Trophoblast cell (in vitro differentiated cells and primary cell): Measurements from ENCODE around the gene ARHGAP8.

Experiments used
- DNase-seq, 2 donors: peaks; one replicate each; pipeline ENCODE4 v3.0.0-alpha.2; 2016
- H2AFZ ChIP-seq: 2 replicates; pipeline ENCODE4 v1.6.1; 2013; ENCODE audit warnings: low read length, moderate library complexity, mild to moderate bottlenecking; ENCODE audit not compliant: insufficient read depth, poor library complexity
- H2AK5ac ChIP-seq: 2 replicates; pipeline ENCODE4 v1.6.1; 2013; ENCODE audit warnings: mild to moderate bottlenecking, low read length
- H2BK120ac ChIP-seq: 2 replicates; pipeline ENCODE4 v1.6.1; 2013; ENCODE audit warnings: low read length, mild to moderate bottlenecking, moderate library complexity; ENCODE audit not compliant: insufficient read depth, poor library complexity
- H2BK12ac ChIP-seq: 2 replicates; pipeline ENCODE4 v1.6.1; 2013; ENCODE audit warnings: mild to moderate bottlenecking, low read length, moderate library complexity
- H2BK5ac ChIP-seq: 2 replicates; pipeline ENCODE4 v1.6.1; 2013; ENCODE audit warnings: low read length, low read depth, moderate library complexity, mild to moderate bottlenecking; ENCODE audit not compliant: poor library complexity
- H3K14ac ChIP-seq: 2 replicates; pipeline ENCODE4 v1.6.1; 2013; ENCODE audit warnings: mild to moderate bottlenecking, low read length
- H3K18ac ChIP-seq: 2 replicates; pipeline ENCODE4 v1.6.1; 2013; ENCODE audit warnings: mild to moderate bottlenecking, low read length
- H3K23ac ChIP-seq: 2 replicates; pipeline ENCODE4 v1.6.1; 2013; ENCODE audit warnings: low read length
- H3K27ac ChIP-seq: 2 replicates; pipeline ENCODE4 v1.5.1; 2013; ENCODE audit warnings: low read depth, mild to moderate bottlenecking, inconsistent platforms, low read length, moderate library complexity
- H3K27me3 ChIP-seq: 2 replicates; pipeline ENCODE4 v1.6.1; 2013; ENCODE audit warnings: inconsistent platforms, mild to moderate bottlenecking, low read length, moderate library complexity; ENCODE audit not compliant: insufficient read depth
- H3K36me3 ChIP-seq, 2 experiments: 1 replicate in 1 of 2; 2 replicates in 1 of 2; pipeline ENCODE4 v1.6.1; 2013; ENCODE audit warnings: low read length in 2 of 2, mild to moderate bottlenecking in 2 of 2, moderate library complexity in 1 of 2; ENCODE audit not compliant: insufficient read depth in 2 of 2, control insufficient read depth in 1 of 2
- H3K4ac ChIP-seq: 2 replicates; pipeline ENCODE4 v1.6.1; 2013; ENCODE audit warnings: low read depth, mild to moderate bottlenecking, low read length, moderate library complexity
- H3K4me1 ChIP-seq, 2 experiments: 1 replicate in 1 of 2; 2 replicates in 1 of 2; pipeline ENCODE4 v1.6.1; 2013; ENCODE audit warnings: low read length in 2 of 2, mild to moderate bottlenecking in 2 of 2, moderate library complexity in 1 of 2; ENCODE audit not compliant: insufficient read depth in 2 of 2, control insufficient read depth in 1 of 2
- H3K4me2 ChIP-seq: 2 replicates; pipeline ENCODE4 v1.6.1; 2013; ENCODE audit warnings: inconsistent platforms, mild to moderate bottlenecking, low read length, moderate library complexity
- H3K4me3 ChIP-seq: 2 replicates; pipeline ENCODE4 v1.5.1; 2013; ENCODE audit warnings: mild to moderate bottlenecking, low read depth, low read length, inconsistent platforms
- H3K79me1 ChIP-seq: one replicate; pipeline ENCODE4 v1.6.1; 2013; ENCODE audit warnings: low read length
- H3K79me2 ChIP-seq: 2 replicates; pipeline ENCODE4 v1.6.1; 2013; ENCODE audit warnings: low read length, mild to moderate bottlenecking; ENCODE audit not compliant: control insufficient read depth, insufficient read depth, poor library complexity
- H3K9ac ChIP-seq: 2 replicates; pipeline ENCODE4 v1.6.1; 2013; ENCODE audit warnings: mild to moderate bottlenecking, low read length
- H3K9me3 ChIP-seq: 2 replicates; pipeline ENCODE4 v1.6.1; 2013; ENCODE audit warnings: low read depth, mild to moderate bottlenecking, control low read depth, inconsistent platforms, low read length; ENCODE audit not compliant: insufficient read depth
- H4K12ac ChIP-seq: 2 replicates; pipeline ENCODE4 v1.6.1; 2013; ENCODE audit warnings: low read depth, mild to moderate bottlenecking, low read length, moderate library complexity
- H4K8ac ChIP-seq: 2 replicates; pipeline ENCODE4 v1.6.1; 2013; ENCODE audit warnings: low read depth, mild to moderate bottlenecking, low read length, moderate library complexity
- H4K91ac ChIP-seq: one replicate; pipeline ENCODE4 v1.6.1; 2013; ENCODE audit warnings: low read depth, mild to moderate bottlenecking, low read length, moderate library complexity
- WGBS: extraction: QIAGEN DNeasy Blood & Tissue Kit; methylation state at CpG from one replicate; pipeline ENCODE4 v1.1.7; 2013; ENCODE audit warnings: missing lambda C conversion rate; ENCODE audit not compliant: insufficient read length, insufficient coverage; ENCODE audit errors: extremely low coverage; 5-methylcytosine and 5-hydroxymethylcytosine counted together

The ARHGAP8 gene

DNA sequence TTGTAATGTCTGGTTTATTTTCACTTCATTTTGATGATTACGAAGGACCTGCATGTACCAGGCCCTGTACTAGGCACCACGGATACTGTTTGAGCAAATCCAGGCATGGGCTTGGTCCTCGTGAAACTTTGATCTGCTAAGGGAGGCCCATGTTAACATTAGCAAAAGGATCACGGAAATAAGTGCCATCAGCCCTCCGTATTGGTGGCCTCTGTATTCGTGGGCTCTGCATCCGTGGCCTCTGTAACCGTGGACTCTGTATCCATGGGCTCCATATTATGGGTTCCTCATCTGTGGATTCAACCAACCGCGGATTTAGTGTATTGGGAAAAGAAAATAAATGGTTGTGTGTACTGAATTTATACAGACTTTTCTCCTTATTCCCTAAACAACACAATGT lies 8.7 kb downstream of the ARHGAP8 start:
- H2AFZ ChIP-seq = no peak overlapping the region
- no peak overlapping the region for H2BK120ac ChIP-seq
- H4K8ac ChIP-seq = no peak overlapping the region
- DNase-seq = no peak
- no peak overlapping the region for H3K23ac ChIP-seq
- peaks cover 2% of the 10 kb centered on the region for H3K9me3 ChIP-seq
- H3K27me3 ChIP-seq = no peaks in the 10 kb centered on the region
- H4K12ac ChIP-seq = no peak overlapping the region
- no peak overlapping the region for H2BK5ac ChIP-seq
- no peak overlapping the region for H3K18ac ChIP-seq
- no CpG with 5 or more reads among the region's 10 CpGs for WGBS
- peaks cover 36 to 38% of the 10 kb centered on the region in 2 experiments for H3K4me1 ChIP-seq
- peaks cover 12% of the 10 kb centered on the region for H3K79me1 ChIP-seq
- peaks cover 13% of the 10 kb centered on the region for H3K79me2 ChIP-seq
- H2AK5ac ChIP-seq = no peak overlapping the region
- H3K4me3 ChIP-seq = no peak overlapping the region
- no peak overlapping the region for H3K4me2 ChIP-seq
- H2BK12ac ChIP-seq = no peak overlapping the region
- no peak overlapping the region for H3K14ac ChIP-seq
- H3K9ac ChIP-seq = no peak overlapping the region
- H3K4ac ChIP-seq = peak overlapping the region; percentile 89
- H3K27ac ChIP-seq = no peak overlapping the region
- H3K36me3 ChIP-seq = peaks cover 5% of the 10 kb centered on the region in 2 experiments
- H4K91ac ChIP-seq = no peak overlapping the region

- Histone ChIP-seq H2BK120ac (no peak overlapping the region), H2AK5ac (no peak overlapping the region), H3K4me1 (peaks cover 17 to 20% of the 10 kb centered on the region in 2 experiments), H3K4me3 (no peak overlapping the region), H3K9me3 (no peaks in the 10 kb centered on the region), H3K14ac (no peak overlapping the region), H3K36me3 (peaks cover 5 to 9% of the 10 kb centered on the region in 2 experiments), H3K27me3 (no peaks in the 10 kb centered on the region), H2BK5ac (no peak overlapping the region), H2BK12ac (no peak overlapping the region), H4K12ac (no peak overlapping the region), H3K18ac (no peak overlapping the region), H3K4ac (peak overlapping the region; percentile 3), H3K23ac (no peak overlapping the region), H3K9ac (no peak overlapping the region), H3K79me1 (peaks cover 2% of the 10 kb centered on the region), H3K79me2 (peaks cover 6% of the 10 kb centered on the region), H4K8ac (no peak overlapping the region), H2AFZ (no peak overlapping the region), H3K4me2 (no peak overlapping the region), H3K27ac (no peak overlapping the region), H4K91ac (no peak overlapping the region)
- no CpG with 5 or more reads among the region's 17 CpGs for WGBS
- DNase-seq = no peak
These were observed 12.0 kb downstream of the ARHGAP8 start for GRCh38 chr22:44764373-44764772.

GRCh38 chr22:44764974-44765373 lies 12.6 kb downstream of the ARHGAP8 start:
- WGBS = no CpG with 5 or more reads among the region's 4 CpGs
- H3K36me3 ChIP-seq = peaks cover 5 to 9% of the 10 kb centered on the region in 2 experiments
- no peak overlapping the region for H4K91ac ChIP-seq
- no peaks in the 10 kb centered on the region for H3K27me3 ChIP-seq
- no peak for DNase-seq
- no peak overlapping the region for H3K4ac ChIP-seq
- peaks cover 6% of the 10 kb centered on the region for H3K79me2 ChIP-seq
- H3K9me3 ChIP-seq = no peaks in the 10 kb centered on the region
- H2BK12ac ChIP-seq = no peak overlapping the region
- H3K4me2 ChIP-seq = no peak overlapping the region
- no peak overlapping the region for H4K12ac ChIP-seq
- peaks cover 2% of the 10 kb centered on the region for H3K79me1 ChIP-seq
- H2AFZ ChIP-seq = no peak overlapping the region
- no peak overlapping the region for H2BK120ac ChIP-seq
- no peak overlapping the region for H3K14ac ChIP-seq
- H3K9ac ChIP-seq = no peak overlapping the region
- no peak overlapping the region for H4K8ac ChIP-seq
- H2BK5ac ChIP-seq = no peak overlapping the region
- H3K18ac ChIP-seq = no peak overlapping the region
- no peak overlapping the region for H3K4me3 ChIP-seq
- peaks cover 12 to 14% of the 10 kb centered on the region in 2 experiments for H3K4me1 ChIP-seq
- H2AK5ac ChIP-seq = no peak overlapping the region
- no peak overlapping the region for H3K23ac ChIP-seq
- no peak overlapping the region for H3K27ac ChIP-seq

DNA sequence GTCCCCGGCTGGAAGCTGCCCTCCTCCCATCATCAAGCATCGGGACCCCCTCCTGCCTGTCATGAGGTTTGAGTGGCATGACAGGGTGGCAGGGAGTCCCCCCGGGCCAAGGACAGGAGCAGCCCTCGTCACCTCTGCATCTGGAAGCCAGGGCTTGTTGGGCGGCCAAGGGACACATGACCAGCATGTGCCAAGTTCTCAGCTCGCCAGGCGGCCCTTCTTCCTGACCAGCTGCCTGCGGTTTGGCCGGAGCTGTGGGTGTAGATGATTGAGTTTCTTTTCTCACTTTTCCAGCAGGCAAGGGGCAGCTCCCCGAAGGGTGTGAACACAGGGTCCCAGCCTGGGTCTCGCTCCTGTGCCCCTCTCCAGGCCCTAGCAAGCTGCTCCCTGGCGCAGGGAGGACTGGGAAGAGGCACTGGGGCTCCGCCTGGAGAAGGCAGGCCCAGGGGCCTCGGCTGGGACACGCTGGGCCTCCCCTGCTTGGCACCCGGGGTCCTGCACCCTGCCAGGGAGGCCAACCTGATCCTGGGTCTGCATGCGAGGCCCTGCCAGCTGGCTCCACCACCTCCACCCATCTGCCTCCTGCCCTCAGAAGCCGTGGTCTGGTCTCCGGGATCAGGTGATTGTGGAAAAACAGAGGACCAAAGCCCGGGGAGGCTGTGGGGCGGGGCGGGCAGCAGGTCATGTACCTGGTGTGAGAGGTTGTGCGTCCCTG lies 13.4 kb downstream of the ARHGAP8 start:
- Histone ChIP-seq H2AK5ac (no peak overlapping the region), H3K9ac (no peak overlapping the region), H4K12ac (no peak overlapping the region), H3K4me3 (no peak overlapping the region), H3K4me1 (peaks cover 7 to 11% of the 10 kb centered on the region in 2 experiments), H3K79me2 (peaks cover 4% of the 10 kb centered on the region), H2BK120ac (no peak overlapping the region), H2AFZ (no peak overlapping the region), H3K36me3 (peaks cover 3 to 8% of the 10 kb centered on the region in 2 experiments), H4K8ac (no peak overlapping the region), H3K23ac (no peak overlapping the region), H3K14ac (no peak overlapping the region), H3K79me1 (peaks cover under 1% of the 10 kb centered on the region), H3K18ac (peak overlapping the region; percentile 4), H2BK5ac (no peak overlapping the region), H4K91ac (no peak overlapping the region), H3K4me2 (no peak overlapping the region), H3K9me3 (no peaks in the 10 kb centered on the region), H3K27me3 (no peaks in the 10 kb centered on the region), H2BK12ac (no peak overlapping the region), H3K27ac (no peak overlapping the region), H3K4ac (peak overlapping the region; percentile 11)
- no peak for DNase-seq
- no CpG with 5 or more reads among the region's 23 CpGs for WGBS
